PC-3 (cell line): ENCODE data around the gene DIP2B.

Experiments
- CTCF ChIP-seq: fragments of 300-600 bp; sonication (generic); conservative IDR thresholded peaks from 2 replicates; pipeline ENCODE4 v1.5.1; 2017; ENCODE audit warnings: antibody characterized with exemption, low read depth, mild to moderate bottlenecking, low read length
- EZH2phosphoT487 ChIP-seq: fragments of 300-600 bp; sonication (generic); IDR thresholded peaks from 2 replicates; pipeline ENCODE4 v1.6.1; 2018; ENCODE audit warnings: mild to moderate bottlenecking, antibody characterized with exemption, low read length, borderline replicate concordance

GRCh38 chr12:50690925-50691324 is 186.1 kb downstream of the DIP2B start:
- TF ChIP-seq CTCF, result no peak
- no peak for TF ChIP-seq EZH2phosphoT487
